GM19397 (cell line): ENCODE measurements around the gene ALAS1.

Source experiments
- ATAC-seq: cut with Tn5 transposase; IDR thresholded peaks from one replicate; pipeline ENCODE4 v1.9.1; 2021; ENCODE audit warnings: mild to moderate bottlenecking, moderate library complexity; ENCODE audit not compliant: unreplicated experiment

ALAS1 gene

GRCh38 chr3:52248816-52249547 is 51.0 kb downstream of the ALAS1 start:
- no peak for ATAC-seq

DNA sequence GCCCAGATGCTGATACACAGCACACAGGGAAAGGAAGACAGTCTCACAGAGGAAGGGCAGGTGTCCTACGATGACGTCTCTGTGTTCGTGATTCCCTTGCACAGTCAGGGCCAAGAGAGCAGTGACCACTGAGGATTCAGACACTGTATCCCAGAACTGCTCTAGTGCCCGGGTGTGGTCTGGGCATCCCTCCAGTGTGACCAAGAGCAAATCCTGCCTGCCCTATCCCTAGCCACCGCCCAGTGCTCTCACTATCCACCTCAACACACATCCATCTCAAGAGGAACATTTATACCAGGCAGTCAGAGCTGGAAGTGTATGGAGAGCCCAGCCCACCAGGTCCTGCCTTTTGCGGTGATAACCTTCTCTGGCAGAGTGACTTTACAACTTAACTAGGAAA is 51.7 kb downstream of the ALAS1 start:
- no peak for ATAC-seq

DNA sequence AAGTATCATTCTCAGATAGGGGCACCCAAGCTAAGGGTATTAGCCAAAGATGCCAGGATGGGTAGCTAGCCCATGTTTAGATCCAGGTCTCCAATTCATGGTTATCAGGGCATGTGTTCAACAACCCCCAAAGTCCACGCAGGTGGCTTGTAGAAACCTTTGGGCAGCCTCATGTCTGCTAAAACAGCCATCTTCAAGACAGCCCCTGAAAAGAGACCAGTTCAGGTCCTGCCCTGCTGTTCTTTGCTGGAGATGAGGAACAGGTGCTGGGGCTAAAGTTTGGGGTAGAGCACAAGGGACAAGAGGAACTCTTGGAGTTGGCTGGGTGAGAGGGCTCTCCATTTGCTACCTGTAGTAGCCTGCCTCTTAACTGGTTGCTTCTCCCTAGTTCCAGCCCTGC is 52.2 kb downstream of the ALAS1 start:
- no peak for ATAC-seq

- peak; percentile 87 for ATAC-seq
Measured at GRCh38 chr3:52253314-52254304, 55.6 kb downstream of the ALAS1 start.

GRCh38 chr3:52254608-52255007 is 56.6 kb downstream of the ALAS1 start:
- ATAC-seq = no peak

DNA sequence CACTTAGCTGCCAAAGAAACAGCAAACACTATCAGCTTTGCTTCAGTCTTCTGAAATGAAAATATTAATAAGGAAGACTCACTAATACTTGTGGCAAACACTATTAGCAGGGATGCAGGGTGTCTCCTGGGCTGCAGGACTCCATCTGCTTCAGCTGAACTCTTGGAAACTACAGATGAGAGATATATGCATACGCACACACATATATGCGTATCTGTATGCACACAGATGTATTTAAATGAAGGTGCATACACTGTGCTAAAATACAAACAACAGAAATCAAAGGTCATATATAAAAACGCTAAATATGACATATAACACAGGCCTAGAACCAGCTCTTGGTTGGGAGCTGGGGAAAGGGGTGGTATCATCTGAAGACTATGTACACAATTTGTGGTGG is 58.2 kb downstream of the ALAS1 start:
- no peak for ATAC-seq

- ATAC-seq = no peak
Measured at GRCh38 chr3:52256622-52257021, 58.7 kb downstream of the ALAS1 start.

DNA sequence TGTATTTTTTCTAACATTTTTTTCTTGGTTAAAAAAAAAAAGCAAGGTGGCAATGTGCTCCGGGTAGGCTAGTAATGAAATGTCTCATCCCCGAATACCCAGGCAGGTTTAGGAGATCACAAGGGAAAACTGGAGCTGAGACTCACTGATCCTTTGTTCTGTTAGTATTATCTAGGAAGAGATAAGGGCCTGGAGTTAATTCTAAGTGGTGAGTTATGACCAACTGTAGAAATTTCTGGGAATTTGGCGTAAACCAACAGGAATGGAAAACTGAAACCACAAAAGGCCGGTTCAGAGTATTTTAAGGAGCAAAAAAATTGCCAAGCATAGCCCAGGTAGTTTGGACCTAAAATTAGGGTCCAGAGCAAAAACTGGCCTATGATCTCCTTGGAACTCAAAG is 60.0 kb downstream of the ALAS1 start:
- no peak for ATAC-seq

DNA sequence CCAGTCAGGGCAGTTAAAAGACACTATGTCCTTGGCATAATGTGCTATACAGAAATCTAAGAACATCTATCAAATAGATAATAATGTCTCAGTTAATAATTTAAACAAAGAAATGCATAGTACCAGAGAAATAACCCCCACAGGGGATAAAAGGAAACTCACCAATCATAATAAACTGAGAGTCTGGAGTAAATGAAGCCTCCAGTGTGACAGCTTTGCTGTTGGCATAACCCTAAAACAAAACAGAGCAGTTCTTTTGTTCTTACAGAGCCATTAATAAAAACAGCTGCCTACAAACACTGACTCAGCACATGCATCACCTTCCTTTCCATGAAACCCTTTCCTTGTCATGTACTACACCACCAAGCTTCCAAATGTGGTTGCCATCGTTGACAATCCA is 61.1 kb downstream of the ALAS1 start:
- no peak for ATAC-seq

DNA sequence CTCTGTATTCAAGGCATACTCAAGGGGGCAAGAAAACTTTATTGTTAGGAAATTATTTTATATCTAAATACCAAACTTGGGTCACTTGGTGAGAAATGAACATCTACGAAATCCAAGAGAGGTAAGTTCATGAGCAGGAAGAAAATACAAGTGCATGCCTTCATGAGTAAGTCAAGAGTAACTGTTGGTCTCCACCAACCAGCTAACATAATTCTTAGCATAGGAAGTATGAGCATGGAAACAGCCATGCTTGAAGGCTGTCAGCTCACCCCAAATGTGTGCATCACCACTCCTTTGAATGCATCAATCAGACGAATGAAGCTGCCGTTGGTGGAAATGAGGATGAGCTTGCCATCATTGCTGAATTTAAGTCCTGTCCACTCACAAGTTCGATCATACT is 61.5 kb downstream of the ALAS1 start:
- ATAC-seq = no peak

- no peak for ATAC-seq
Measured at GRCh38 chr3:52262447-52262846, 64.5 kb downstream of the ALAS1 start.
